ENCODE data around the gene SDHB. TPM values are rescaled to one million over a fixed set of nuclear protein-coding genes. Genes with fewer than 3 reads are reported as not detected.

Gene SDHB
- total RNA-seq, 1 donor, result 100 TPM

- H3K27me3 ChIP-seq (ENCODE audit: insufficient read depth, low read length), result no peaks in the 10 kb centered on the region
- no peak overlapping the region for H3K4me3 ChIP-seq (ENCODE audit: low read length)
- peaks cover 19% of the 10 kb centered on the region for H3K4me1 ChIP-seq (ENCODE audit: insufficient read depth, low read length)
- H3K9me3 ChIP-seq (ENCODE audit: low read depth, low read length), result no peaks in the 10 kb centered on the region
These were observed 28.9 kb upstream of the SDHB start for GRCh38 chr1:17082761-17083160.

- H3K27me3 ChIP-seq (ENCODE audit: insufficient read depth, low read length), result no peaks in the 10 kb centered on the region
These were observed 27.6 kb upstream of the SDHB start for GRCh38 chr1:17081439-17081838.

DNA sequence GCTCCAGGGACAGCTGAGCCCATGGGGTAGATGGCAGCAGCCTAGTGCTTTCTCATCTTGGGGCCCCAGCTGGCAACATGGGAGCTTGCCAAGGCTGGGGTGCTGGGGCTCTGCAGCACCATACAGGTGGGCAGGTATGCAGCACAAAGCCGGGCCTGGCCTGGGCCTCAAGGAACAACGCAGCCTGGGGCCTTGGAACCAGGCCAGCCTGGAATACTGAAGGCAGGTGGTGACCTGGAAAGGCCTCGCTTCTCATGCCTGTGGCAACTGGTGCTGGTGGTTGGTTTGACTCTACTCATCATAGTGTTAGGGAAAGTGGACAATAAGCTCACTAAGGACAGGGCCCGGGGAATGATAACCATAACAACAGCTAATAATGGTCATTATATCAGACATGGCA, 27.0 kb upstream of the SDHB start:
- Histone ChIP-seq H3K9me3 (ENCODE audit: low read depth, low read length) (no peaks in the 10 kb centered on the region), H3K4me3 (ENCODE audit: low read length) (no peak overlapping the region), H3K27me3 (ENCODE audit: insufficient read depth, low read length) (no peaks in the 10 kb centered on the region), H3K4me1 (ENCODE audit: insufficient read depth, low read length) (peaks cover 19% of the 10 kb centered on the region)

More at GRCh38 chr1:17081439-17081838, 27.6 kb upstream of the SDHB start:
- H3K4me1 ChIP-seq (ENCODE audit: insufficient read depth, low read length), result peaks cover 19% of the 10 kb centered on the region
- H3K4me3 ChIP-seq (ENCODE audit: low read length), result no peak overlapping the region
- no peaks in the 10 kb centered on the region for H3K9me3 ChIP-seq (ENCODE audit: low read depth, low read length)

- Histone ChIP-seq H3K9me3 (ENCODE audit: low read depth, low read length) (no peaks in the 10 kb centered on the region), H3K4me1 (ENCODE audit: insufficient read depth, low read length) (peaks cover 24% of the 10 kb centered on the region)
These were observed 26.4 kb upstream of the SDHB start for GRCh38 chr1:17080085-17080759.

GRCh38 chr1:17078991-17079868, 25.4 kb upstream of the SDHB start:
- H3K4me3 ChIP-seq (ENCODE audit: low read length), result no peak overlapping the region
- H3K9me3 ChIP-seq (ENCODE audit: low read depth, low read length), result no peaks in the 10 kb centered on the region
- H3K4me1 ChIP-seq (ENCODE audit: insufficient read depth, low read length), result peaks cover 28% of the 10 kb centered on the region
- H3K27me3 ChIP-seq (ENCODE audit: insufficient read depth, low read length), result no peaks in the 10 kb centered on the region

More at GRCh38 chr1:17080085-17080759, 26.4 kb upstream of the SDHB start:
- Histone ChIP-seq H3K27me3 (ENCODE audit: insufficient read depth, low read length) (no peaks in the 10 kb centered on the region), H3K4me3 (ENCODE audit: low read length) (no peak overlapping the region)

GRCh38 chr1:17075470-17076255, 21.8 kb upstream of the SDHB start:
- Histone ChIP-seq H3K9me3 (ENCODE audit: low read depth, low read length) (no peaks in the 10 kb centered on the region), H3K27me3 (ENCODE audit: insufficient read depth, low read length) (no peaks in the 10 kb centered on the region), H3K4me1 (ENCODE audit: insufficient read depth, low read length) (peaks cover 8% of the 10 kb centered on the region), H3K4me3 (ENCODE audit: low read length) (no peak overlapping the region)

DNA sequence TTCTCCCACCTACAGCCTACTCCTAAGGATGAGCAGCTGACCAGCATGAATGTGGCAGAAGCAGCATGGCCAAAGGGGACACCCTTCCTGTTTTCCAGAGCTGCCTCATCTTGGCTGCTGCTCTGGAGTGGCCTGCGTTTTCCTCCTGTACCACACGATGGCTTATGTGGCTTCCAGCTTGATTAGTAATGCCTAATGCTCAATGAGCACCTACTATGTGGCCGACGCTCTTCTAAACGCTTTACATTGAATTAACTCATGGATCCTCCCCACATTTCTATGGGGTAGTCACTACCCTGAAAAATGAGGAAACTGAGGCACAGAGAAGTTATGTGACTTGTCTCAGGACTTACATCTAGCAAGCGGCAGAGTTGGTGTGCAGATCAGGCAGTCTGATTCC, 18.0 kb upstream of the SDHB start:
- Histone ChIP-seq H3K4me1 (ENCODE audit: insufficient read depth, low read length) (peaks cover 28% of the 10 kb centered on the region), H3K27me3 (ENCODE audit: insufficient read depth, low read length) (no peaks in the 10 kb centered on the region), H3K9me3 (ENCODE audit: low read depth, low read length) (no peaks in the 10 kb centered on the region), H3K4me3 (ENCODE audit: low read length) (no peak overlapping the region)

DNA sequence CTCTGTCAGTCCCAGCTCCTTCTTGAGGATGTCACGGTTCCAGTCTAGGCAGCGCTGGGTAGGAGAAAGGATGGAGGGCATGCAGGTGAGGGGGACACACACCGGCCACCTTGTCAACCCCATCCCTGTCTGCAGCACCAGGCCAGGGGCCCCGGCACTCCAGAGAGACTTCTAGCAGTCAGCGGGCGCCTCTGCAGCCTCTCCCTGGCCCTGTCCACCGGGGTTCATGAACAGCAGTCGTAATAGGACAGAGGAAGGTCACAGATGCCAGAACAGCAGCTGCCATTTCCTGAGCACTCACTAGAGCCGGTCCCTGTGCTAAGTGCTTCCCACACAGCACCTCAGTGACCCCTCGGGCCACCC, 16.3 kb upstream of the SDHB start:
- Histone ChIP-seq H3K27me3 (ENCODE audit: insufficient read depth, low read length) (no peaks in the 10 kb centered on the region), H3K9me3 (ENCODE audit: low read depth, low read length) (no peaks in the 10 kb centered on the region), H3K4me1 (ENCODE audit: insufficient read depth, low read length) (peaks cover 40% of the 10 kb centered on the region), H3K4me3 (ENCODE audit: low read length) (no peak overlapping the region)

- Histone ChIP-seq H3K4me1 (ENCODE audit: insufficient read depth, low read length) (peaks cover 41% of the 10 kb centered on the region), H3K9me3 (ENCODE audit: low read depth, low read length) (no peaks in the 10 kb centered on the region), H3K4me3 (ENCODE audit: low read length) (no peak overlapping the region), H3K27me3 (ENCODE audit: insufficient read depth, low read length) (no peaks in the 10 kb centered on the region)
These were observed 15.8 kb upstream of the SDHB start for GRCh38 chr1:17069452-17070162.

- H3K9me3 ChIP-seq (ENCODE audit: low read depth, low read length), result no peaks in the 10 kb centered on the region
- no peaks in the 10 kb centered on the region for H3K27me3 ChIP-seq (ENCODE audit: insufficient read depth, low read length)
- H3K4me1 ChIP-seq (ENCODE audit: insufficient read depth, low read length), result peaks cover 43% of the 10 kb centered on the region
- H3K4me3 ChIP-seq (ENCODE audit: low read length), result no peak overlapping the region
These were observed 15.0 kb upstream of the SDHB start for GRCh38 chr1:17068789-17069188.

DNA sequence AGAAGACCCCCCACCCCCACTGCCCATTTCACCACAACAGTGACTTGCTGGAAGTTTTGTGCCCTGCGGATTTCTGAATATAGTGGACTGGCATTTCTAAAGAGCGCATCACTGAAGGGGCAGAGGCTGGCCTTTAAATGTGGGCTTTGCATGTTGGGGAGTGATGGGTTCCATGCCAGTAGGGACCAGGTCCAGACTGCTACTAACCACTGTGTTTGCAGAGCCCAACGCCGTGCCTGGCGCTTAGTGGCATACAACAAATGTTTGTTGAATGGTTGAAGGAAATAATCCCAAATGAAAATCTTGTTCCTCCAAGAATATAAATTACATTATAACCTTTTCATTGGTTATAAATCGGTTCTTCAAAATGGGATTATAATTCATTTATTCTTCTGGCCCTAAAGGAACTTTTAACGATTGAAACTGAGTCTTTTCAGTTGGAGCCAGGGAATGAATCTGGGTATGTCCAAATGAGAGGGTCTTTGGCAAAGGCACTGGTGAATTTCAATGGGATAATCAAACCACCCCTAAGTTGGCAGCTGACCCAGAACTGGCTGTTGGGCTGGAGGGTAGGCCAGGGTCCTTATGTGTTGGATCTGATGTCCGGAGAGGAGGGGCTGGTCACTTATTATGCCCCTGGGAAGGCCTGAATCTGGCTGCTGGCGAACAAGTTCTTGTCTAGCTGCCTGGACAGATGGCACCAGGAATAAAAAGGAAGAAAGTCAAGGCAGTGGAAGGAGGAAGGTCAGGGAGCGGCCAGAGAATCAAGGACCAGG, 13.8 kb upstream of the SDHB start:
- Histone ChIP-seq H3K4me3 (ENCODE audit: low read length) (no peak overlapping the region), H3K27me3 (ENCODE audit: insufficient read depth, low read length) (no peaks in the 10 kb centered on the region), H3K9me3 (ENCODE audit: low read depth, low read length) (no peaks in the 10 kb centered on the region), H3K4me1 (ENCODE audit: insufficient read depth, low read length) (peaks cover 55% of the 10 kb centered on the region)

- H3K27me3 ChIP-seq (ENCODE audit: insufficient read depth, low read length), result no peaks in the 10 kb centered on the region
- peaks cover 61% of the 10 kb centered on the region for H3K4me1 ChIP-seq (ENCODE audit: insufficient read depth, low read length)
- no peaks in the 10 kb centered on the region for H3K9me3 ChIP-seq (ENCODE audit: low read depth, low read length)
- no peak overlapping the region for H3K4me3 ChIP-seq (ENCODE audit: low read length)
These were observed 13.2 kb upstream of the SDHB start for GRCh38 chr1:17067069-17067426.

GRCh38 chr1:17066361-17067068, 12.7 kb upstream of the SDHB start:
- no peaks in the 10 kb centered on the region for H3K27me3 ChIP-seq (ENCODE audit: insufficient read depth, low read length)
- no peaks in the 10 kb centered on the region for H3K9me3 ChIP-seq (ENCODE audit: low read depth, low read length)
- H3K4me1 ChIP-seq (ENCODE audit: insufficient read depth, low read length), result peaks cover 66% of the 10 kb centered on the region
- H3K4me3 ChIP-seq (ENCODE audit: low read length), result no peak overlapping the region

GRCh38 chr1:17065666-17066065, 11.8 kb upstream of the SDHB start:
- H3K27me3 ChIP-seq (ENCODE audit: insufficient read depth, low read length), result no peaks in the 10 kb centered on the region
- H3K4me3 ChIP-seq (ENCODE audit: low read length), result no peak overlapping the region
- H3K9me3 ChIP-seq (ENCODE audit: low read depth, low read length), result no peaks in the 10 kb centered on the region
- peaks cover 74% of the 10 kb centered on the region for H3K4me1 ChIP-seq (ENCODE audit: insufficient read depth, low read length)
